DND-41 (cell line): ENCODE measurements around the gene CACNA1H.

Experiments used
- ATAC-seq: fragments of 200-7000 bp; cut with Tn5 transposase; 3 replicates; pipeline ENCODE4 v1.9.1; 2021; ENCODE audit warnings: low read depth; ENCODE audit not compliant: insufficient read depth
- DNase-seq: peaks from one replicate; pipeline ENCODE4 v3.0.0-alpha.2; 2020
- H2AFZ ChIP-seq: 2 replicates; pipeline ENCODE4 v1.6.0; 2012; ENCODE audit warnings: low read depth, low read length
- H3K27ac ChIP-seq: 2 replicates; pipeline ENCODE4 v1.5.1; 2012; ENCODE audit warnings: low read length, inconsistent platforms
- H3K27me3 ChIP-seq: fragments of 200-600 bp; sonication (generic); 2 replicates; pipeline ENCODE4 v1.6.0; 2012; ENCODE audit warnings: low read length, mild to moderate bottlenecking, inconsistent platforms; ENCODE audit not compliant: insufficient read depth, poor library complexity
- H3K36me3 ChIP-seq: 2 replicates; pipeline ENCODE4 v1.5.1; 2012; ENCODE audit warnings: low read length, inconsistent platforms; ENCODE audit not compliant: insufficient read depth
- H3K4me1 ChIP-seq: 2 replicates; pipeline ENCODE4 v1.5.1; 2012; ENCODE audit warnings: mild to moderate bottlenecking, low read length; ENCODE audit not compliant: insufficient read depth
- H3K4me2 ChIP-seq: 2 replicates; pipeline ENCODE4 v1.6.0; 2012; ENCODE audit warnings: mild to moderate bottlenecking, moderate library complexity, low read length, inconsistent platforms; ENCODE audit not compliant: insufficient read depth
- H3K4me3 ChIP-seq, 2 experiments: fragments of 200-600 bp in 1 of 2; shearing (Covaris generic) in 1 of 2; 2 replicates each; pipeline ENCODE4 v1.5.1; 2012 to 2016; ENCODE audit warnings: inconsistent platforms in 2 of 2, low read length in 2 of 2, mild to moderate bottlenecking in 2 of 2, low read depth in 1 of 2, moderate library complexity in 1 of 2
- H3K79me2 ChIP-seq: 2 replicates; pipeline ENCODE4 v1.6.0; 2012; ENCODE audit warnings: low read length, inconsistent platforms; ENCODE audit not compliant: insufficient read depth
- H3K9ac ChIP-seq: 2 replicates; pipeline ENCODE4 v1.6.0; 2012; ENCODE audit warnings: low read depth, mild to moderate bottlenecking, inconsistent platforms, low read length, moderate library complexity
- H3K9me3 ChIP-seq: 2 replicates; pipeline ENCODE4 v1.5.1; 2012; ENCODE audit warnings: low read length, moderate library complexity, mild to moderate bottlenecking, inconsistent platforms; ENCODE audit not compliant: insufficient read depth, severe bottlenecking
- H4K20me1 ChIP-seq: 2 replicates; pipeline ENCODE4 v1.6.0; 2012; ENCODE audit warnings: low read length; ENCODE audit not compliant: insufficient read depth
- CTCF ChIP-seq: IDR thresholded peaks from 2 replicates; pipeline ENCODE4 v1.5.1; 2012; ENCODE audit warnings: borderline replicate concordance, low read length, moderate library complexity, mild to moderate bottlenecking; ENCODE audit not compliant: poor library complexity, severe bottlenecking; ENCODE audit errors: extremely low read depth
- EZH2 ChIP-seq: IDR thresholded peaks from 3 replicates; pipeline ENCODE4 v1.6.1; 2012; ENCODE audit warnings: borderline replicate concordance, low read depth, mild to moderate bottlenecking, moderate library complexity, low read length, inconsistent platforms; ENCODE audit not compliant: severe bottlenecking

CACNA1H gene

GRCh38 chr16:1259760-1260068, 106.8 kb downstream of the CACNA1H start:
- no peaks in the 10 kb centered on the region; the same call in 1 of the 2 replicates for H4K20me1 ChIP-seq
- TF ChIP-seq EZH2 (no peak), CTCF (no peak)
- H3K9ac ChIP-seq = no peak overlapping the region
- no peak overlapping the region for H3K4me2 ChIP-seq
- H3K27ac ChIP-seq = no peak overlapping the region
- H3K27me3 ChIP-seq = no peaks in the 10 kb centered on the region
- DNase-seq = no peak
- no peaks in the 10 kb centered on the region for H3K9me3 ChIP-seq
- H2AFZ ChIP-seq = no peak overlapping the region
- no peak overlapping the region for H3K4me3 ChIP-seq
- H3K36me3 ChIP-seq = no peaks in the 10 kb centered on the region
- H3K79me2 ChIP-seq = no peaks in the 10 kb centered on the region
- no peak for ATAC-seq
- H3K4me1 ChIP-seq = no peaks in the 10 kb centered on the region

- no peaks in the 10 kb centered on the region for H3K36me3 ChIP-seq
- H3K4me1 ChIP-seq = no peaks in the 10 kb centered on the region
- no peak overlapping the region for H3K9ac ChIP-seq
- no peak overlapping the region for H3K4me2 ChIP-seq
- TF ChIP-seq CTCF (no peak), EZH2 (no peak)
- H3K27ac ChIP-seq = no peak overlapping the region
- H3K79me2 ChIP-seq = no peaks in the 10 kb centered on the region
- H3K4me3 ChIP-seq = no peak overlapping the region
- no peak overlapping the region for H2AFZ ChIP-seq
- peaks cover 4% of the 10 kb centered on the region; the same call in 1 of the 2 replicates for H4K20me1 ChIP-seq
- DNase-seq (no peak), ATAC-seq (no peak)
- H3K27me3 ChIP-seq = no peaks in the 10 kb centered on the region
- no peaks in the 10 kb centered on the region for H3K9me3 ChIP-seq
These were observed 107.3 kb downstream of the CACNA1H start for GRCh38 chr16:1260101-1260680.

- no peaks in the 10 kb centered on the region for H3K36me3 ChIP-seq
- peaks cover 4% of the 10 kb centered on the region; the same call in 1 of the 2 replicates for H4K20me1 ChIP-seq
- no peak overlapping the region for H2AFZ ChIP-seq
- no peaks in the 10 kb centered on the region for H3K4me1 ChIP-seq
- H3K9me3 ChIP-seq = no peaks in the 10 kb centered on the region
- no peak overlapping the region for H3K4me2 ChIP-seq
- ATAC-seq (no peak), DNase-seq (no peak)
- no peak overlapping the region for H3K9ac ChIP-seq
- H3K27ac ChIP-seq = no peak overlapping the region
- no peaks in the 10 kb centered on the region for H3K27me3 ChIP-seq
- no peak overlapping the region for H3K4me3 ChIP-seq
- TF ChIP-seq EZH2 (no peak), CTCF (no peak)
- H3K79me2 ChIP-seq = no peaks in the 10 kb centered on the region
These were observed 108.4 kb downstream of the CACNA1H start for GRCh38 chr16:1261131-1261892.
